HG03457 (cell line): ENCODE measurements around the gene TESK2.
"Not testable (repeated sequence)": the region's sequence is repeated elsewhere in the genome, so short reads cannot be mapped to it uniquely, and the experiment has no call there.

ENCODE experiments used
- ATAC-seq: cut with Tn5 transposase; IDR thresholded peaks from one replicate; pipeline ENCODE4 v1.9.1; 2021; ENCODE audit warnings: moderate number of reproducible peaks; ENCODE audit not compliant: unreplicated experiment

The TESK2 gene

GRCh38 chr1:45474194-45474593 is 16.8 kb downstream of the TESK2 start:
- not testable (repeated sequence) for ATAC-seq

DNA sequence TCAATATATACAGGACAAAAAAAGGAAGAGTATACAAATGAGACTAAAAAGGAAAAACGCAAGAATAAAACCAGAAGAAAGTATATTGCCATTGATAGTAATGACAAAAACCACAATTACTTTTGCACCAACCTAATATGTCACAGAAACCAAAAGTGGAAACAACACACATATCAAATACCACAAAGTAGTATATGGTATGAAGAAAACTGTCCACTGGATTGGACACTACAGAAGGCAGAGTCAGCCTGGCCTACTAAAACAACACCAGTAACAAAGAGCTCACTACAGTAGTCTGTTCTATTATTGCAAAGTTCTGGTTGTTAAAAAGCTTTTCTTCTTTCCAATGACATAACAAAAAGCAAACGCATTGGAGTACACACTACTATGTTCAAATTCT is 17.7 kb downstream of the TESK2 start:
- ATAC-seq: no peak

DNA sequence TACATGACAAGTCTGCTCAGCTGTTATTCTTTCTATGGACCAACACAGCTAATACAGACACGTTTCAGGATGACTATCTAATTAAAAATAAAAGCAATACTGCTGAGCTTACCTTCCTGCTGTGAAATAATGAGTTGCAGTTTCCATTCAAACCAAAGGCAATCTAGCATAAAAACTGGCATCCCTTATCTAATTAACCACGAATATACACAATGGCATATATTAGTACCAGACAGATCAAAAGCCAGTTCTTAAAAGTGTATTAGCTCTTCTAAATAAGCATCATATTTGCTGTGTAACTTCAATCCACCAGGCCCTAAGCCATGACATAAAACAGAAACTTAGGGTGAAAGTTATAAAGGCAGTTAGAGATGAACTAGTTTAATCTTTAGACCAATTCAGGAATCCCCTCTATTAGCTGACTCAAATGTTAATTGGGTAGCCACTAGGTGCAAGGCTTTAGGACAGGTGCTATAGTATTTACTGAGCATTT is 20.6 kb downstream of the TESK2 start:
- no peak for ATAC-seq

DNA sequence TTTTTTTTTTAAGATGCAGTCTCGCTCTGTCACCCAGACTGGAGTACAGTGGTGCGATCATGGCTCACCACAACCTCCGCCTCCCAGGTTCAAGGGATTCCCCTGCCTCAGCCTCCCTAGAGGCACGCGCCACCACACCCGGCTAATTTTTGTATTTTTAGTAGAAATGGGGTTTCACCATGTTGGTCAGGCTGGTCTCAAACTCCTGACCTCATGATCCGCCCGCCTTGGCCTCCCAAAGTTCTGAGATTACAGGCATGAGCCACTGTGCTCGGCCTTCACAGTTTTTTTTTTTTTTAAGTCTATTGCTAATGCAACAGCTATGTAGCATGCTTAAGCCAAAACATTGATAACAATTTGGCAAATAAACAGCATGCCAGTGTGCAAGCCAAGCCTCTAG is 23.6 kb downstream of the TESK2 start:
- peak; percentile 43 for ATAC-seq

- ATAC-seq: no peak
Measured at GRCh38 chr1:45465277-45465676, 25.7 kb downstream of the TESK2 start.

- ATAC-seq: no peak
Measured at GRCh38 chr1:45458894-45459293, 32.1 kb downstream of the TESK2 start.

- ATAC-seq: no peak
Measured at GRCh38 chr1:45456531-45456930, 34.4 kb downstream of the TESK2 start.

- ATAC-seq: no peak
Measured at GRCh38 chr1:45455162-45455561, 35.8 kb downstream of the TESK2 start.

GRCh38 chr1:45454464-45454863 is 36.5 kb downstream of the TESK2 start:
- ATAC-seq: no peak

DNA sequence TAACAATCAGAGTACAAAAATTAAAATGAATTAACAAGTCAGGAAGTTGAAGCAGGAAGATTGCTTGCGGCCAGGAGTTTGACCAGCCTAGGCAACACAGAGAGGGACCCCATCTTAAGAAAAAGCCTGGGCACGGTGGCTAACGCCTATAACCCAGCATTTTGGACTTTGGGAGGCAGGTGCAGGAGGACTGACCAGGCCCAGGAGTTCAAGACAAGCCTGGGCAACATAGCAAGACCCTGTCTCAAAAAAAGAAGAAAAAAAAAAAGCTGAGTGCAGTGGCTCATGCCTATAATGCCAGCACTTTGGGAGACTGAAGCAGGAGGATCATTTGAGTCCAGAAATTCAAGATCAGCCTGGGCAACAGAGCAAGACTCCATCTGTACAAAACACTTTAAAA is 38.5 kb downstream of the TESK2 start:
- no peak for ATAC-seq

DNA sequence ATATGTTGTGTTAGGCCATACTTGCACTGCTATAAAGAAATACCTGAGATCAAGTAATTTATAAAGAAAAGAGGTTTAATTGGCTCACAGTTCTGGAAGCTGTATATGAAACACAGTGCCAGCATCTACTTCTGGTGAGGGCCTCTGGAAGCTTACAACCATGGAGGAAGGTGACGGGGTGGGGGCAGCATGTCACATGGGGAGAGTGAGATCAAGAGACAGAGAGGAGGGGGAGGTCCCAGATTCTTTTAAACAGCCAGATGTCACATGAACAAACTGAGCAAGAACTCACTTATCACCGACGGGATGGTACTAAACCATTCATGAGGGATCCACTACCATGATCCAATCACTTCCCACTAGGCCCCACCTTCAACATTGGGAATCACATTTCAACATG is 42.6 kb downstream of the TESK2 start:
- ATAC-seq: no peak

- no peak for ATAC-seq
Measured at GRCh38 chr1:45446950-45447672, 43.9 kb downstream of the TESK2 start.

- no peak for ATAC-seq
Measured at GRCh38 chr1:45446530-45446929, 44.4 kb downstream of the TESK2 start.

GRCh38 chr1:45444609-45445131 is 46.3 kb downstream of the TESK2 start:
- no peak for ATAC-seq

DNA sequence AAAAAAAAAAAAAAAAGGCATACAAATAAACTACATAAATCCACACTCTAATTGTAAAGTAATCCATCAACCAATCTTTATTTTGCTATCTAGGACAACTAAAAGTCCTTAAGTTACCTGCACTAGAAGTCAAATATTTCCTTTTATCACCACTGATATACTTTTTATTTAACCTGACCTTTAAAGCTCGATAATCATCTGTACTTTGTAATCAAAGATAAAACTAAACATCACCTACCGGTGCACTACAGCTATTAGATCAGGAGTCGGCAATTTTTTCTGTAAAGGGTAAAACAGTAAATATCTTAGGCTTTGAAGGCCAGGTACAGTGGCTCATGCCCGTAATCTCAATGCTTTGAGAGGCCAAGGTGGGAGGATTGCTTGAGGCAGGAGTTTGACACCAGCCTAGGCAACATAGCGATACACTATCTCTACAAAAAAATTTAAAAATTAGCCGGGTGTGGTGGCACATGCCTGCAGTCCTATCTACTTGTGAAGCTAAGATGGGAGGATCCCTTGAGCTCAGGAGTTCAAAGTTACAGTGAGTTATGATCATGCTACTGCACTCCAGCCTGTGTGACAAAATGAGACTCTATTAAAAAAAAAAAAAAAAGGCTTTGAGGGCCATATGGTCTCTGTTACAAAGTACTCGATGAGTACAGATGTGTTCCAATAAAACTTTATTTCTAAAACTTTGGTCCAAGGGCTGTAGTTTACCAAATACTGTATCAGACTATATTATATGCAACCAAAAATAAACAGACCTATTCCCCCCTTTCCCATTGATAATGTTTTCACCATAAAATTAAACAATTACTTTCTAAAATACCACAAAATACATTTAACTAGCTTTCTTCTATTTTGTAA is 47.1 kb downstream of the TESK2 start:
- no peak for ATAC-seq

- no peak for ATAC-seq
Measured at GRCh38 chr1:45442272-45442671, 48.7 kb downstream of the TESK2 start.

GRCh38 chr1:45437323-45437722 is 53.6 kb downstream of the TESK2 start:
- no peak for ATAC-seq

DNA sequence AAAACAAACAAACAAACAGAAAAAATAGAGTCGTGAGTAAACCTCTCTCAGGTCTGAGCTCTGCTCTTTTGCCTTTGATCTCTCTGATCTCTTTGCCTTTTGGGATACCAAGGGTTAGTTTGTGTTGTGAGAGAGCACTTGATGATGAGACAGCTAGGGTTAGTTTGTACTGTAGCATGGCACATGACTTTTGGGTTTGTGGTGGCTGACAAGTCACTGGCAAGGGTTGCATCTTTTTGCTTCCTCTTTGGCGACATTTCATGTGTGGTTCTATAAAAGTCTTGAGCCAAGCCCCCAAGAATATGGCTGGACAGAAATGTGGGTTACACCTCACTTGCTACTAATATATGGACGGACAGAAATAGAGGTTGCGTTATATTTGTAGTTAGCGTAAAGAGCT is 60.5 kb downstream of the TESK2 start:
- ATAC-seq: no peak

- ATAC-seq: no peak
Measured at GRCh38 chr1:45429561-45430159, 61.3 kb downstream of the TESK2 start.

DNA sequence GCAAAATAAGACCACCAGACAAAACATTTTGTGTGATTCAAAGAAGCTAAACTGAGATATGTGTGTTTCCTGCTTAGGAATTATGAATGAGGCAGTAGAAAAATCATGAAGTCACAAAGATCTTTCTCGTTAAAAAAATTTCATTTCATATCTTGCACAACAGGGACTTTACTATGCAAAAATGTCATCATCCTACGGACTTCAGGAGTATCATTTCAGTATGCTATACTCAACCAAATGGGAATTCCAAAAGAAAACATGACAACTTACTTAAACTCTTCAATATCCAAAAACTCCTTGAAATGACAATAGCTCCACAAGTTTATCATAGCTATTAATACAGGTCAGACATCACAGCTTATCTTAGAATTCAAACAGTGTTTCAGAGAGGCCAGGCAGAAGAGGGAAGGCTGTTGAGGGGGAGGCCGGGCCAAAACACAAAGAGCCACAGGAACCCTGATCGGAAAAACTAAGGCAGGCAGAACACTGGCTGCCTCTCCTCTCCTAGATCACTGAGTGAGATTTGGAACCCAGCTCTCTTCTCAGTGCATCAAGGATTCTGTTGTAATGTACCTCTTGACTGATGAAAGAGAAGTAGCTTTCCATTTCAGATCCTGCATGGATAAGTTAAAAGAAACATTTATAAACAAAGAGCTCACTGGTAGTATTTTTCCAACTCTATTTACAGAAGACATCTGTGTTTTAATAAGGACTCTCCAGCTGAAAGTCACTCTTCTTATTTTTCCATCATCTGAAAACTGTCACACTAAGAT is 66.9 kb downstream of the TESK2 start:
- ATAC-seq: no peak

DNA sequence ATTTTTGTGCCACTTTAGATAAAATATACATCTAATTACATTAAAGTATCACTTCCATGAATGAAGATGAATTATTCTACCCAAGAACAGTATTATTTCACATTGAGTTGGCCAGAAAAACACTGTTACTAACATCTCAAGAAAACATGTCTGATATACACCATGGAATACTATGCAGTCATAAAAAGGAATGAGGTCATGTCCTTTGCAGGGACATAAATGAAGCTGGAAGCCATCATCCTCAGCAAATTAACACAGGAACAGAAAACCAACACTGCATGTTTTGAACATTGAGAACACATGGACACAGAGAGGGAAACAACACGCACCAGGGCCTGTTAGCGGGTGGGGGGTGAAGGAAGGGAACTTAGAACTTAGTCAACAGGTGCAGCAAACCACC is 69.0 kb downstream of the TESK2 start:
- ATAC-seq: no peak
